GM18507 (cell line): ENCODE results near the gene P3H1.
"Not testable (repeated sequence)": the region's sequence is repeated elsewhere in the genome, so short reads cannot be mapped to it uniquely, and the experiment has no call there.

Experiments used
- DNase-seq: peaks from one replicate; pipeline ENCODE4 v3.0.0; 2011; ENCODE audit warnings: low read depth; ENCODE audit not compliant: insufficient read length; ENCODE audit errors: extremely low spot score
- FAIRE-seq: peaks from 2 replicates; lab custom pipeline; 2011; peaks lifted over from hg19 to GRCh38; lab: Jason Lieb, UNC

Gene P3H1

GRCh38 chr1:42766741-42767509, at the start of gene P3H1, which contains the start of gene C1orf50:
TSS of gene P3H1 (minus strand) at chr1:42767028. CDS start at chr1:42766971, 57 bp downstream.
TSS of gene C1orf50 (plus strand) at chr1:42767249. CDS start at chr1:42767312, 63 bp downstream.
- DNase-seq = peak; percentile 89
- FAIRE-seq = peak; percentile 98

- no peak for DNase-seq
- FAIRE-seq = no peak
These were observed 49.2 kb upstream of the P3H1 start for GRCh38 chr1:42815941-42816584.

- not testable (repeated sequence) for FAIRE-seq, DNase-seq
These were observed 48.0 kb upstream of the P3H1 start for GRCh38 chr1:42814815-42815214.

- no peak for DNase-seq
- FAIRE-seq = no peak
These were observed 40.3 kb upstream of the P3H1 start for GRCh38 chr1:42807056-42807668.

GRCh38 chr1:42806593-42806992, 39.8 kb upstream of the P3H1 start:
- no peak for FAIRE-seq

GRCh38 chr1:42806171-42806570, 39.3 kb upstream of the P3H1 start:
- FAIRE-seq (no peak), DNase-seq (no peak)

More at GRCh38 chr1:42806593-42806992, 39.8 kb upstream of the P3H1 start:
- no peak for DNase-seq

GRCh38 chr1:42801832-42802473, 35.1 kb upstream of the P3H1 start:
- no peak for FAIRE-seq
- DNase-seq = no peak

- FAIRE-seq (no peak), DNase-seq (no peak)
These were observed 31.2 kb upstream of the P3H1 start for GRCh38 chr1:42797979-42798378.

GRCh38 chr1:42797414-42797813, 30.6 kb upstream of the P3H1 start:
- FAIRE-seq = no peak
- DNase-seq = no peak

- no peak for FAIRE-seq
- DNase-seq = no peak
These were observed 27.0 kb upstream of the P3H1 start for GRCh38 chr1:42793824-42794223.

GRCh38 chr1:42788021-42788420, 21.2 kb upstream of the P3H1 start:
- FAIRE-seq (no peak), DNase-seq (no peak)

GRCh38 chr1:42786097-42786496, 19.3 kb upstream of the P3H1 start:
- FAIRE-seq (no peak), DNase-seq (no peak)

GRCh38 chr1:42784946-42785693, 18.3 kb upstream of the P3H1 start, which contains the start of gene TMEM269:
TSS of gene TMEM269 (plus strand) at chr1:42784991. CDS start at chr1:42789894, 4,903 bp downstream.
- FAIRE-seq = no peak
- DNase-seq = no peak

GRCh38 chr1:42784547-42784945, 17.7 kb upstream of the P3H1 start:
- FAIRE-seq = no peak
- no peak for DNase-seq

GRCh38 chr1:42783092-42783491, 16.3 kb upstream of the P3H1 start:
- DNase-seq = no peak

GRCh38 chr1:42780176-42780575, 13.3 kb upstream of the P3H1 start:
- DNase-seq = no peak
- no peak for FAIRE-seq

More at GRCh38 chr1:42783092-42783491, 16.3 kb upstream of the P3H1 start:
- FAIRE-seq = no peak

GRCh38 chr1:42779725-42780124, 12.9 kb upstream of the P3H1 start:
- DNase-seq (no peak), FAIRE-seq (peak; percentile 59)

GRCh38 chr1:42777852-42778251, 11.0 kb upstream of the P3H1 start:
- FAIRE-seq = no peak
- DNase-seq = no peak

- no peak for FAIRE-seq
These were observed 9.7 kb upstream of the P3H1 start for GRCh38 chr1:42776502-42776901.

More at GRCh38 chr1:42776502-42776901, 9.7 kb upstream of the P3H1 start:
- DNase-seq = no peak
